ENCODE measurements around the gene FLRT2.

DNA sequence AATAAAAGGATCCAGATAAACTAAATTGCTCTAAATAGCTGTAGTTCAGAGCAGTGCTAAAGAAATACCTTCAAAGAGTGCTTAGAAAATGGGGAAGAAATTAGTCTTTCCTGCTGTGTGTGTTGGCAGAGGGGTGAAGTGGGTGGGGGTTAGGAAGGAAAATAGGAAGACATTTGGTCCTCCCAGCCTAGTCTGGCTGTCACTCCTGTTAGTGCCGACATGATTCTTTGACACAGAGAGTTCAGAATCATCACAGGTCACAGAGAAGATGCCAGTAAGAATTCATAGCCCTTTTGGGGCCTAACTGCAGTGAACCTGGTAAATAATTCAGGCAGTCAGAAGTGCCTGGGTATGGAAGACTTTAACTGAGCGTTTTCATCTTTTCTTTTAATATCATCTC is 74.8 kb downstream of the FLRT2 start:
- TF ChIP-seq, protein P1, sequence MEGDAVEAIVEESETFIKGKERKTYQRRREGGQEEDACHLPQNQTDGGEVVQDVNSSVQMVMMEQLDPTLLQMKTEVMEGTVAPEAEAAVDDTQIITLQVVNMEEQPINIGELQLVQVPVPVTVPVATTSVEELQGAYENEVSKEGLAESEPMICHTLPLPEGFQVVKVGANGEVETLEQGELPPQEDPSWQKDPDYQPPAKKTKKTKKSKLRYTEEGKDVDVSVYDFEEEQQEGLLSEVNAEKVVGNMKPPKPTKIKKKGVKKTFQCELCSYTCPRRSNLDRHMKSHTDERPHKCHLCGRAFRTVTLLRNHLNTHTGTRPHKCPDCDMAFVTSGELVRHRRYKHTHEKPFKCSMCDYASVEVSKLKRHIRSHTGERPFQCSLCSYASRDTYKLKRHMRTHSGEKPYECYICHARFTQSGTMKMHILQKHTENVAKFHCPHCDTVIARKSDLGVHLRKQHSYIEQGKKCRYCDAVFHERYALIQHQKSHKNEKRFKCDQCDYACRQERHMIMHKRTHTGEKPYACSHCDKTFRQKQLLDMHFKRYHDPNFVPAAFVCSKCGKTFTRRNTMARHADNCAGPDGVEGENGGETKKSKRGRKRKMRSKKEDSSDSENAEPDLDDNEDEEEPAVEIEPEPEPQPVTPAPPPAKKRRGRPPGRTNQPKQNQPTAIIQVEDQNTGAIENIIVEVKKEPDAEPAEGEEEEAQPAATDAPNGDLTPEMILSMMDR (IDR thresholded peaks at IDR 0.05): no peak
- TF ChIP-seq POLR2A (IDR thresholded peaks at IDR 0.05): no peak
